Measurements from ENCODE around the gene RALGAPA2. TPM values are rescaled to one million over a fixed set of nuclear protein-coding genes. Genes with fewer than 3 reads are reported as not detected.
A peak's percentile ranks its signal among the peaks of the same experiment; 100 is the strongest.

RALGAPA2 gene
- total RNA-seq, 1 donor = 19.7 TPM

DNA sequence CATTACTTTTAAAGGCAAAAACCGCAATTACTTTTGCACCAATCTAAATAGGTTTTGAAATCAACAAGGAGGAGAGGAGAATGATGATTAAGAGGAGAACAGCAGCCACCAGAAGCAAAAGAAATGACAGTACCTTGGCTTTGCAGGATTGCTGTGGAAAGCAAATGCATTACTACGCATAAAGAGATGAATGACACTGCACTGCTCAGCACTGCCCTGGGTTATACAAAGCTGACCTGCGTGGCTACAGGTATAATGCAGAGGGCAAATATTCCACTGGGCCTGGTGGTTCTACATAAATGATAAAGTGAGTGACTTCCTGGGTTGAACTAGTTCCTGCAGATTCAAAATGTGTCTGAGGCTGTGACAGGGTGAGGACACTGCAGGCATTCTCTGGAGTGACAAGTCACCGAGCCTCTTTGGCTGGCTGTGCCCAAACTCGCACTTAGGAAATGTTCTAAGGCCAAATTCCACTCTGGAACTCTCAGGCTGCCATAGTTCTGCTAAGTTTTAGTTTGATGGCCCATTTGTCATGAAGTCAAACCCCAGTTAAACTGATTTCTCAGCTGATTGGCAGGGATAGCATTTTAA is 265.9 kb downstream of the RALGAPA2 start:
- DNase-seq (ENCODE audit: low read depth in 2 of 3, low spot score in 2 of 3) = no peak

DNA sequence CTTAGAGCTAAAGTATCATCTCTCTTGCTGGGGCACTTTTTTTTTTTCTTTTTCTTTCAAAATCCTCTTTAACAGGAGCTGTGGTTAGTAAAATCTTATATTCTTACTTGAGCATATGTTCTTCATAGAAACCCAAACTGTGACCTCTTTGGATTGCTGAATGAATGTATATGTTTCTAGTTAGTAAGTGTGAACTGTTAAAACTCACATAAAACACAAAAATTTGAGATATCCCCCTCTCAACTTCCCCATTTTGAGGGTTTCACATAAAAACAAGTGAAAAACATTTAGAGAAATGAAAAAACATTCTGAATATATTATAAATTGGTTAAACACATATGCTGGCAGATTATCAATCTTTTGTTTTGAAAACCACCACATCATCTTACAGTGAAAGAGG is 266.4 kb downstream of the RALGAPA2 start:
- DNase-seq (ENCODE audit: low read depth in 2 of 3, low spot score in 2 of 3) = peak in 1 of 3 donors; percentile 28

DNA sequence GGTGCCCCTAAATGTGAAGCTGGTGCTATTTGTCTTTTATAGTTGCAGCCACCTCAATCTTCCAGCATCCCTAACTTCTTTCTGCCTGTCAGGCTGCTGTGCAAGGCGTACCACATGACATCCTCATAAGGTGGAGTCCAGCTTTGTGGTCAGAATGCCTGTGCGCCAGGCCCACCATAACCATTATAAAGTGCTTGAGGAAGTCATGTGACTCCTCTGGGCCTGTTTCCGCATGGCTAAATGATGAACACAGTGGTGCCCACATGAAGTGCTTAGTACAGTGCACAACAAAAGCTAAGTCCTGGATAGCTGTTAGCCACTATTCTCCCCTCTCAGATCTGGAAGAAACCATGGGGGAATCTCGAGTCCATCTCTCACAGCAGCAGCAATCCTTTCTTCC is 268.9 kb downstream of the RALGAPA2 start:
- peak in 2 of 3 donors; percentile 18 to 62 for DNase-seq (ENCODE audit: low read depth in 2 of 3, low spot score in 2 of 3)

DNA sequence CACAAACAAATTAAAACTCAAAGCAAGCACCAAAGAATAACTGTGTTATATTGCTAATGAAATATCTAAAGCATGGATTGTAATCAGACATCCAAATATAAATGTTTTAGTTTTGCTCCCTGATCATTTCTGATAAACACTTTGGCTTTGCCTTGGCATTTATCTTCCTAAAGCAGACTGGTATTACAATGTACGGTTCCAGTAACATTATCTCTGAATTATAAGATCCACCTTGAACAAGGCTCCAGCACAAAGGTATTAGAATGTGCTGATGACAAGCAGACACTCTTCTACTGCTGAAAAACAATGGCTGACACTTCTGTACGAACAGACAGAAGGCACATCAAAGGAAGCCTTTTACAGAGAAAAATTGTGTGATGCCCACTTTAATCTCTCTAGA is 270.0 kb downstream of the RALGAPA2 start:
- no peak for DNase-seq (ENCODE audit: low read depth in 2 of 3, low spot score in 2 of 3)

DNA sequence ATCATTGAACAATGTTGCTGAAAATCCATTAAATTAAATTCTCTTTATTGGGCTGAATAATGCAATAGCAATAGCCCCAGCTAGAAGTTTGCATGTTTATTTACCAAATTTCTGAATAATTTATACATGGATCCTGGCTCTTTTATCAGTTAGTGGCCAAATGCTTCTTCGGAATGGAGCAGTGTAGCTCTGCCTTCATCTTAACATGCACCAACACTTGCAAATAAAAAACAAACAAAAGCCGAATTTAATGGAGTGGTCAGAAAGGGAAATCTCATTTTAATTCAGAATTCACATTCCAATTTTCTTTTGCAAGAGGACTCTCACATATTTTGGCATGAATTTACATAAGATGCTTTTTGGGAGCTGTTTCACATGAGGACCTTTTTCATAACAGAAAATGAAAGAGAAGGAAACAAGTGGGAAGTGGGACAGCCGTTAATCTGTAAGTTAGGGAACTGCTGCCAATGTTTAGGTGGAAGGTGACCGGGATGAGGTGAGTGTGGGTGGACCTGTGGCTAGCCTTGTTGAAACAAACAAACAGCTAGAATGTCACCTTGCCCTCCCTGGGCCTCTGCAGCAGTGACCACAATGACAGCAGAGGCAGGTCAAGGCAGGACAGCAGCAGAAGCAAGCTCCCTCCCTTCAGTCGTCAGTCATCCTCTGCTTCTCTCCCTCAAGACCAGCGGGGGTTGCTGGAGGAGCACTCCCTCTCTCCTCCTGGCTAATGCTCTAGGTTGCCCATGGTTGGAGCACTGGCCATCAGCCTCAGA is 271.4 kb downstream of the RALGAPA2 start:
- no peak for DNase-seq (ENCODE audit: low read depth in 2 of 3, low spot score in 2 of 3)

DNA sequence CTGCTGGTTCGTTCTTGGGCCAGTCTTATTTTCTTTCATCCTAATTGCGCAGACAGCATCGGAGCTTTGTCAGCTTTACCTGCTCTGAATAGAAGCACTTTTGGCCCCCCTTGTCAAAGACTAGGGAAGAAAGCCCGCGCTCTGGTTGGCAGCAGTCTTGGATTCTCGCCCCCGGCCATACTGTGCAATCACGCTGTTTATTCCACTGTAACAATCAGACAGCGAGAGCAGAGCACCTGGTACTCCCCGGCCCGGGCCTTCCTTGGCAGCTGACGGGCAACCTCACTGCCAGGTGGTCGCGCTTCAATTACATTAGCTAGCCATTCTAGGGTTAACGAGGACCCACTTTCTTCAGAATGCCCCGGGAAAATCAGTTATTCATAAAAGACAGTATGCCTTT is 272.0 kb downstream of the RALGAPA2 start:
- DNase-seq (ENCODE audit: low read depth in 2 of 3, low spot score in 2 of 3) = no peak

DNA sequence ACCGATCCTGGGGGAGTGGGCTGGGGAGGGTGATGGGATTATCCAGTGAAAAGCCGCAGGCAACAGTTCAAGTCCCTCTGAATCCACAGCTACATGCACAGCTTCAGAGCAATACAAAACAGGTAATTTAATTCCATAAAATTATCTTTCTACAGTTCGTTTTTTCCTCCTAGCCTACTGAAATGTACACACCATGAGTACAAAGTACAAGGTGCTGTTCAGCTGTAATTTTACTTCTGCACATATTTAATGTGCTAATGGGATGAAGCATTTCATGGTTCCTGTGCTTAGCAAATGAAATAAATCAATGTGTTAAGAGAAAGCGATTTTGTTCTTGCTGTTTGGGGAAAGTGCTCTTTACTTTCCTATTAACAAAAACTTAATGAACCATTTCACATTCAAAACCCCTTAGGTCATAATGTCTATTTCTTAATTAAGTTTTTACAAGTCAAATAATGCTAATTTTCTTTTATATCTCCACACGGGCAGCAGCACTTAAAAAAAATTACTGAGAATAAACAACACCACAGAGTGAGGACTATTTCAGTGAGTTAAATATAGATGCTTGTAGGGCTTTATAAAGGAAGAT is 272.7 kb downstream of the RALGAPA2 start:
- DNase-seq (ENCODE audit: low read depth in 2 of 3, low spot score in 2 of 3) = no peak

DNA sequence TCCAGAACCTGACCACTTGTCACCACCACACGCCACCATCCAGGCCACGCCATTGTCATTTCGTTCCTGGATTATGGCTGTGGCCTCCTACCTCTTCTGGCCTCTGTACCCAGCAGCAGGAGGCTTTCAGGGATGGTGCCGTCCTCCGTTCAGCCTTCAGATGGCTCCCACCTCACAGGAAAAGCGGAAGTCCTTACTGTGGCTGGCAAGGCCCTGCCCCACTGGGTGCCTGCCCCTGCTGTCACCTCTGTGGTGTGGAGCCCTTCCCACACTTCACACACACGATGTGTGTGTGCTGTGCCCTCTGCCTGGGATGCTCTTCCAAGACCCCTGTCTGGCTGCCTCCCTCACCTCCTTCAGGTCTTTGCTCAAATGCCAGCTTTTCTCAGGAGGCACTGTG is 275.1 kb downstream of the RALGAPA2 start:
- no peak for DNase-seq (ENCODE audit: low read depth in 2 of 3, low spot score in 2 of 3)

DNA sequence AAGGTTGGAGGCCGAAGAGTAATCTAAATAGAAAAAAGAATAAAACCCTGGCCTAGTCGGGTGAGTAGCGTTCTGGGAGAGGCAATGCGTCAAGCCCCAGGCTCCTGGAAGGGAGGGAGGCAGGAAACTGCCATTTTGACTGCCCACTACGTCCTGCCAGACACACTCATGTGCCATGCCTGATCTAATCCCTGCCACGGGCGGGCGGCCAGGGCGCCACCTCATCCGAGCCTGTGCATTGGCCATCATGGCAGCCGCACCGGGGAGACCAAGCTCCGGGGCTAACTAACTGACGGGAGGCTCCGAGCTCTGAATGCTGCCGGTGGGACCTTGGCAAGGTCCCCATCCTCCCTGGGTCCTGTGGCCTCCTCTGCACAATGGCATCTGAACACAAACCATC is 275.8 kb downstream of the RALGAPA2 start:
- DNase-seq (ENCODE audit: low read depth in 2 of 3, low spot score in 2 of 3) = no peak

DNA sequence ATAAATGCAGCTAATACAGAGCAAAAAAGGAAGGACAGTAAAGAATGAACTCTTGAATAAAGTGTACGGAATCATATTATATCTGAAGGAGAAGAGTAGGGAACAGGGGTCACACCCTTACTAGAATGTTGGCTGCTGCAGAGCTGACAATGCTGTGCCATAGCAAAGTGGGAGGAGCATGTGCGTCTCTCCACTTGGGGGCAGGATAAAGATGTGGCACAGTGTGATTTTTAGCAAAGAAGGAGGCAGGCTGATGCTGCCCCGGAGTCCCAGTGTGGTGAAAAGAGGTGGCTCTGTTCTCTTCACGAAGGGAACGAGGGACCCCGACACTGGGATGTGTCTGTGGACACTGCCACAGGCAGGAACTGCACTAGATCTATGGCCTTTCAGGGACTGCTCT is 277.0 kb downstream of the RALGAPA2 start:
- no peak for DNase-seq (ENCODE audit: low read depth in 2 of 3, low spot score in 2 of 3)

DNA sequence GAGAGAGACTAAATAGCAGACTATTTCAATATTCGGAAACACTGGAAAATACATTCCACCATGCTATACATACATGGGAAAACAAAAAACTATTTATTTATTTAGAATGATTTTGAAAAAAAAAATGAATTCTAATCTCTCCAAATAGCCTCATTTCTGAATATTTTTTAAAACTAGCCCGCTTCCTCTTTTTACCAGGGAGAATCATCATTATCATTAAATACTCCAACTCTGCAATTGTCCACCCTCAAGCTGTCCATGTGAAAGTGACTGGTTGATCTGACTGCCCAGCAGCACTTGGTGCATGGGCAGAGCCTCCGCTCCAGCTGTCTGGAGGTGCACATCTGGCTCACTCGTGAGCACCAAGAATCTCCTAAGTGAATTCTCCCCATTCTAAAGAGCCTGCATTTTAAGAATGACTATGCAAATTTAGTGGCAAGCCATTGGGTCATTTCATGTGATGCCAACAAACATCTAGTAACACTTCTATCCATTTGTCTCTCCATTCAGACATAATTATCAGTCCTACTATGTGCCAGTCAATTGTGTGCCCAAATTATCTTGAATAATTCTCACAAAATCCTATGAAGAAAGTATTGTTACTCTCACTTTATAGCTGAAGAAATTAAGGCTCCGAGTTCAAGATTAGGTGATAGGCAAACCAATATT is 279.7 kb downstream of the RALGAPA2 start:
- no peak for DNase-seq (ENCODE audit: low read depth in 2 of 3, low spot score in 2 of 3)

DNA sequence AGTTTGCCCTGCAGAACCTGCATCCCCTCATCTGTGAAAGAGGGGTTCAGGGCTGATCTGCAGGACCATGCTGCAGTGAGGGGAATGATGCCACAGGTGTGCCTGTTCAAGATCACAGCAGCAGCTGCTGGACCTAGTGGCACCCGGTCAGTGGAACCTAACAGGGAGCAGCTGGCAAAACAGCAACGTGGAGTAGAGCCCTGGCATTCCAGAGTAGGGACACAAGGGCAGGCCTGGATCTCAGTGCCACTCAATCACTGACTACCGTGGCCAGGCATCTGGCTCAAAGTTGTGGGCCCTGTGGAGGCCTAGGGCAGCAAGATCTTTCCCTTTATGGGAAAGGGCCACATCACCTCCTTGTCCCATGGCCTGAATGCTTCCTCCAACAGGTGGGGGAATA is 282.4 kb downstream of the RALGAPA2 start:
- no peak for DNase-seq (ENCODE audit: low read depth in 2 of 3, low spot score in 2 of 3)

DNA sequence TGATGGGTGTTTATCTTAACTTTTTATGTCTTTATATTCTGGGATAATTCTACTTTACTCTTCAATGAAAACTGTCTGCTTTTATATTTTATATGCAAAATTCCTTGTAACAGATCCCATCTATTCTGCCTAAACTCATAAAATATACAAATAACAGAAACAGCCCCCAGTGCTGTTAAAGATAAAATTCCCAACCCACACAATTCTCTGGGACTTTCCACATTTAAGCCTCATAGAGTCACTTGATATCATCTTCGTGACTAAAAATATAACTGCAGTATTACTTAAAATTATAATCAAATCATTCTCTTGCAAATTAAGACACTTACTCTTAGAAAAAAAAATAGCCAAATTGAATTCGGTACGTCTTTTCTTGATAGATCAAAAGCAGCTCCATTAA is 284.4 kb downstream of the RALGAPA2 start:
- no peak for DNase-seq (ENCODE audit: low read depth in 2 of 3, low spot score in 2 of 3)

DNA sequence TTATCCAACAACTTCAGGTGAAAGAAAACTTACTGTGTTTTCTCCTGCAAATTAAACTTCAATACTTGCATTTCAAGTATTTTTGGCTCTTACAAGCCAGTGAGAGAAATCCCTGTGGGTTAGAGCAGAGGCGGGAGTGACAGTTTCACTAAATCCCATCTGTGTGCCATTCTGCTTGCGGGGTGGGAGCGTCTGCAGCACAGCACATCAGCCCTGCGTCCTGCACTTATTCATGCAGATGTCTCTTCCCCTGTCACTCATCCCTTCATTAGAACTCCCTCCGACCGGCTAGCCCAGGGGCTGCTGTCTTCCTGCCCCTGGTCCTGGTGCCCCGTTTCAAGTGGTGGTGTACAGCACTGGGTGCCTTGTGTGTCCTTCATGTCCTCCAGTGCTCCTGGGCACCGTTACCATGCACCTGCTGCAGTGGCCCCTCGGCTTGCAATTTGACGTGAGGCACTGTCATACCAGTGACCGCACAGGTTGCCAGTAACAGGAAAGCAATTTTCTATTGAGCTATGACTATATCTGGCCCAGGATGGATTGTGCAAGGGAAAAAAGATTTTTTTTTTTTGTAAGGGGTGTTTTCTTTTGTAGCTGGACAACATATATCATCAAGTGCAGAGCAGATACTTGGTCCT is 285.1 kb downstream of the RALGAPA2 start:
- no peak for DNase-seq (ENCODE audit: low read depth in 2 of 3, low spot score in 2 of 3)

DNA sequence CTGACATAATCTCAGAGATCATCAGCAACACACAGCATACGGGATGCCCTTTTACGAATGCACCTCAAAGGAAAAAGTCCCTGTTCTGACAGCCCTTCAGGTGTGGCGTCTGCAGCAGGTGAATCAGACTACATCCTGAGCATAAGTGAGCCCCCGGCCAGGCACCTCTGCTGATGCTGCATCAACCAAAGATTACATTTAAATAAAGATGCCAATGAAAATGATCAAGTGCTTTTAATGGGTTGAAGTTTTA is 285.9 kb downstream of the RALGAPA2 start:
- no peak for DNase-seq (ENCODE audit: low read depth in 2 of 3, low spot score in 2 of 3)

DNA sequence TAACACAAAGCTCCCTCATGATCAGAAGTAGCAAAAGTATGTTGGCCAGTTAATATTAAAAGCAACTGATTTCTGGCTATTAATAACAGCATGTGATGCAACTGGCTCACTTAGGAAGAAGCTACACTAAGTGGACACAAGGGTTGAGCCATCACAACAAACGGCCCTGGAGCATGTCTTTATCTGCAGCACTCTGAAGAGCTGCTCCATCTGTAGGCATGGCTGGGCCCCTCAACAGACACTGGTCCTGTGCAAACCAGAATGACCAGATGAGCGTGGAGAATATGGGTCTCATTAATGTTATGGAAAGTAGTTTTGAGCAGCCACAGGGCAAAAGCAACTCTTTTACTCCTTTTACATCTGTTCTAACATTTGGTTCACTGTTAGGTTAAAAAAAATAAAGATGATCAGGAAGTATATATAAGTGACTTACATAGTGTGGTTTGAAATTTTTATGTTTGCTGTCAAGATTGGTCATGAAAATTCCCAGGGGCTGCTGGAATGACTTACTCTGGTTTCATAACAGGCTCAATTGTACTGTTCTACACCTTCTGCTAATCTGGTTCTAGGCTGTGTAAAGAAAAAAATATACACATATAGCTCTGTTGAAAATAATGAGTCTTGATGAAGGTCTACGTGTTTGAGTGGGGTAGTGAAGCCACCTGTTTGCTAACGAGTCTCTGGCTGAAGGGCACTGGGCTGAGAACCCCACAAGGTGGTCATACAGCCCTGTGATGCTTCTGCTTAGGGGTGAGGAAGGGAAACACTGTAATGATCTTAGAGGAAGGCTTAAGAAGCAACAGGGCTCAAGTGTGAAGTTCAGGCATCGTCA is 286.4 kb downstream of the RALGAPA2 start:
- no peak for DNase-seq (ENCODE audit: low read depth in 2 of 3, low spot score in 2 of 3)

DNA sequence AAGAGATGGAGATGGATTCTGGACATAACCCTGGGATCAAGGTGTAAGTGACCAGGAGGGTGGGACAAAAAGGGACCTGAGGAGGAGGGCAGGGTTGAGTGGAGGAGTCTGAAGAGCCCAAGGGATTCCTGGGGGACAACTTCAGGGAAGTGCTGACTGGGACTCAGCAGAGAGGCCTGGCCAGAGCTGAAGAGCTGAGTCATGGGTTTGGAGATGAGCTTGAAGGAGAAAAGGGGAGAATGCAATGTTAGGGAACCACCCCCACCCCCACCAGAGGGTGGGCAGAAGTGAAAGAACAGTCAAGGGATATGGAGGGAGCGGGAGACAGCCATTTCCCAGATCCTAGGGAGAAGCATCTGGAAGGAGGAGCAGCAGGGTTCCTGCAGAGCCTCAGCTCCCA is 289.3 kb downstream of the RALGAPA2 start:
- DNase-seq (ENCODE audit: low read depth in 2 of 3, low spot score in 2 of 3) = no peak

DNA sequence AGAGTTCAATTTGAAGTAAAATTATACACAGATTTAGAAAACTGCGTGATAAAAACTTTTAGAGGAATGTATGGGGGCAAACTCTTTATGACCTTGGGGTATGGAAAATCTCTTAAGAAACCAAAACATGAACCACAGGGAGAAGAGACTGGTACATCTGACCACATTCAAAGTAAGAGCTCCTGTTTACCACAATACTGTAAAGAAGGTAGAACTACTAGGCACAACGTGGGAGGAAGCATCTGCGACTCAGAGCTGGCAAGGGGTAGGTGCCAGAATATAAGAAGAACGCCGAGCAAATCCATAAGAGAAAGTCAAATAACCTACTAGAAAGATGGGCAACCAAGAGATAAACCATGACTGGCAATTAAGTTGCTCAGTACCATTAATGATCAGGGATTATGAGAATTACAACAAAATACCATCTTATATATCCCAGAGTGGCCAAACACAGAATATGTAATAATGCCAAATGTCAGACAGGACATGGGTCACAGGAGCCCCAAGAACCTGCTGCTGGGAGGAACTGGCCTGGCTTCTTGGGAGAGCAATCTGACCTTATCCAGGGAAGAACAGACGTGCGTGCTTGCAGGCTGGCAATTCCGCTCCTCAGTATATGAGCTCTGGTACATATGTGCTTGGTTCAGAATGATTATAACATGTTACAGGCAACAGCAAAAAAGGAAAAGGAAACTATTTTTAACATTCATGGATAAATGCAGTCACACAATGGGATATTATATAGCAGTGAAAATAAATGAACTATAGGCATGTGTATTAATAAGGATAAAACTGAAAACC is 294.4 kb downstream of the RALGAPA2 start:
- peak in 1 of 3 donors; percentile 9 for DNase-seq (ENCODE audit: low read depth in 2 of 3, low spot score in 2 of 3)

DNA sequence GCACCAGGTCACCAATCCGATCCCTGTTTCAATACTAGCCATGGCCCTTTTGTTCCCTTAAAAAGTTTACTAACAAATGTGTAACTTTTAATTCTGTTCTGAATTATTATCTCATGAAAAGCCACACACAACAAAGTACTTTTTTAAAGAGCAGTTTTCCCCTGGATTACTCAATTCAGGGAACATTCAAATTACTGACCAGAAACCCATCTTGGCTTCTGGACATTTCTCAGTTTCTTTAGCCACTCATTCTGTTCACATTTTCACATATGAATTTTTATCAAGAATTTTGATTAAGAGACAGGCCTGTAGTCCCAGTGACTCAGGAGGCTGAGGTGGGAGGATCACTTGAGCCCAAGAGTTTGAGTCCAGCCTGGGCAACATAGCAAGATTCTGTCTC is 297.1 kb downstream of the RALGAPA2 start:
- no peak for DNase-seq (ENCODE audit: low read depth in 2 of 3, low spot score in 2 of 3)

Measured in hematopoietic multipotent progenitor cell (in vitro differentiated cells).